PC-9 (cell line): ENCODE data around the gene INPP5A. TPM values are rescaled to one million over a fixed set of nuclear protein-coding genes. Genes with fewer than 3 reads are reported as not detected.
"Not testable (repeated sequence)": the region's sequence is repeated elsewhere in the genome, so short reads cannot be mapped to it uniquely, and the experiment has no call there.

Experiments used
- BruUV-seq: library from RNA; stranded (reverse); fragments of 400-500 nt; replicated peaks from 2 replicates; lab custom pipeline; 2021; lab: Mats Ljungman, UMichigan
- CTCF ChIA-PET: fragments of 300-600 bp; sonication (Branson Sonifier 250); formaldehyde crosslinking; loops from one replicate; lab custom pipeline; 2022; ENCODE audit warnings: antibody characterized with exemption; lab: Charles Lee
- POLR2A ChIA-PET: fragments of 300-600 bp; sonication (Branson Sonifier 250); formaldehyde crosslinking; loops from one replicate; lab custom pipeline; 2022; ENCODE audit warnings: antibody characterized with exemption; ENCODE audit not compliant: unreplicated experiment; lab: Charles Lee
- DNase-seq, 2 experiments: peaks; one replicate each; pipeline versions ENCODE4 v3.0.0 to v3.0.0-alpha.2; 2015 to 2022; ENCODE audit warnings: mixed read lengths in 1 of 2
- H2AFZ ChIP-seq: fragments of 200-600 bp; sonication (generic); 2 replicates; pipeline ENCODE4 v1.8.1; 2017; ENCODE audit warnings: antibody characterized with exemption
- H3F3A ChIP-seq: fragments of 200-600 bp; sonication (generic); 2 replicates; pipeline ENCODE4 v1.8.1; 2017; ENCODE audit warnings: antibody characterized with exemption, mild to moderate bottlenecking, low read depth; ENCODE audit not compliant: insufficient read depth
- H3K27ac ChIP-seq: fragments of 200-600 bp; sonication (generic); 2 replicates; pipeline ENCODE4 v1.6.1; 2016; ENCODE audit warnings: mixed run types
- H3K27me3 ChIP-seq: fragments of 200-600 bp; sonication (generic); 2 replicates; pipeline ENCODE4 v1.6.1; 2016; ENCODE audit warnings: low read depth, mixed run types; ENCODE audit not compliant: insufficient read depth
- H3K36me3 ChIP-seq: fragments of 200-600 bp; sonication (generic); 2 replicates; pipeline ENCODE4 v1.6.1; 2016; ENCODE audit warnings: low read depth, mixed run types
- H3K4me1 ChIP-seq: fragments of 200-600 bp; sonication (generic); replicated peaks from 2 replicates; pipeline ENCODE4 v1.6.1; 2016; ENCODE audit warnings: mixed run types; ENCODE audit not compliant: insufficient read depth
- H3K4me2 ChIP-seq: fragments of 200-600 bp; sonication (generic); 2 replicates; pipeline ENCODE4 v1.6.1; 2017; ENCODE audit warnings: mixed run types
- H3K4me3 ChIP-seq: fragments of 200-600 bp; sonication (generic); 2 replicates; pipeline ENCODE4 v1.6.1; 2016; ENCODE audit warnings: mixed run types
- H3K79me2 ChIP-seq: fragments of 200-600 bp; sonication (generic); 2 replicates; pipeline ENCODE4 v1.6.1; 2017; ENCODE audit warnings: low read depth, mixed run types
- H3K9me2 ChIP-seq: fragments of 200-600 bp; sonication (generic); 2 replicates; pipeline ENCODE4 v1.8.1; 2017; ENCODE audit warnings: mild to moderate bottlenecking; ENCODE audit not compliant: insufficient read depth
- H3K9me3 ChIP-seq: fragments of 200-600 bp; sonication (generic); 2 replicates; pipeline ENCODE4 v1.8.1; 2016; ENCODE audit warnings: low read depth; ENCODE audit not compliant: insufficient read depth
- H4K20me1 ChIP-seq: fragments of 200-600 bp; sonication (generic); 2 replicates; pipeline ENCODE4 v1.8.1; 2017; ENCODE audit not compliant: insufficient read depth
- EZH2 ChIP-seq: fragments of 200-600 bp; sonication (generic); IDR thresholded peaks from 2 replicates; pipeline ENCODE4 v1.8.0; 2017; ENCODE audit warnings: antibody characterized with exemption, low read depth
- intact Hi-C: fragments of 100-400 bp; cut with micrococcal nuclease; formaldehyde crosslinking; loops from one replicate; pipeline ENCODE4 v1.10.0; 2022; ENCODE audit not compliant: unreplicated experiment
- total RNA-seq: library from RNA; stranded (reverse); gene quantifications from 2 replicates; pipeline ENCODE4 v1.2.3, GENCODE V29; 2021
- TF ChIP-seq, protein P1 (sequence below): fragments of 200-600 bp; sonication (generic); conservative IDR thresholded peaks from 2 replicates; pipeline ENCODE4 v1.6.1; 2017; ENCODE audit warnings: mixed run types, antibody characterized with exemption, mild to moderate bottlenecking, moderate library complexity

Gene INPP5A
- total RNA-seq, 1 experiment from 2014 or later, result 18.4 TPM

DNA sequence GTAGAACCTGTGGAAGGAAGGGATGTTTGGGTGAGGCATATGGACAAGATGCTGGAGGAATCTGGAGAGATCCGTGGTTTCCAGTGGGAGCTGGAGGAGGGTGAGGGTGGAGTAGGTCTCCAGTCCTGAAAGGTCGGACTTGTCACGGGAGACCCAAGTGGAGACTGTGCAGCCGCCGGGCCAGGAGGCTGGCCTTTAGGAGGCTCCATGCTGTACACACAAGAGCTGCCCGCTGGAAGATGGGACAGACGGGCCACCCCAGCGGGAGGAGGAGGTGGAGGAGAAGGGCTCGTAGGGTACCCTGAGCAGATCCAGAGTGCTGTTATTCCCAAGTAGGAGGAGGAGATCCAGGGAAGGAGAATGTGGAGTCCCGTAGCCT is 141.6 kb downstream of the INPP5A start:
- H3K4me2 ChIP-seq, result no peak overlapping the region
- intact Hi-C loops, result no loop called here
- H3K9me3 ChIP-seq, result no peaks in the 10 kb centered on the region
- H3K4me3 ChIP-seq, result no peak overlapping the region
- H3K27ac ChIP-seq, result no peak overlapping the region
- H4K20me1 ChIP-seq, result no peaks in the 10 kb centered on the region
- peaks cover 8% of the 10 kb centered on the region for H3K4me1 ChIP-seq
- H3K79me2 ChIP-seq, result no peaks in the 10 kb centered on the region
- H3K36me3 ChIP-seq, result no peaks in the 10 kb centered on the region
- no peaks in the 10 kb centered on the region for H3K9me2 ChIP-seq
- POLR2A ChIA-PET, result no interaction called here
- DNase-seq, result no peak
- no peaks in the 10 kb centered on the region for H3K27me3 ChIP-seq
- no TSS peak for BruUV-seq
- peaks cover 8% of the 10 kb centered on the region; the same call in 1 of the 2 replicates for H3F3A ChIP-seq
- no peak overlapping the region for H2AFZ ChIP-seq
- CTCF ChIA-PET, result no interaction called here
- TF ChIP-seq EZH2, result no peak
- TF ChIP-seq, protein P1, sequence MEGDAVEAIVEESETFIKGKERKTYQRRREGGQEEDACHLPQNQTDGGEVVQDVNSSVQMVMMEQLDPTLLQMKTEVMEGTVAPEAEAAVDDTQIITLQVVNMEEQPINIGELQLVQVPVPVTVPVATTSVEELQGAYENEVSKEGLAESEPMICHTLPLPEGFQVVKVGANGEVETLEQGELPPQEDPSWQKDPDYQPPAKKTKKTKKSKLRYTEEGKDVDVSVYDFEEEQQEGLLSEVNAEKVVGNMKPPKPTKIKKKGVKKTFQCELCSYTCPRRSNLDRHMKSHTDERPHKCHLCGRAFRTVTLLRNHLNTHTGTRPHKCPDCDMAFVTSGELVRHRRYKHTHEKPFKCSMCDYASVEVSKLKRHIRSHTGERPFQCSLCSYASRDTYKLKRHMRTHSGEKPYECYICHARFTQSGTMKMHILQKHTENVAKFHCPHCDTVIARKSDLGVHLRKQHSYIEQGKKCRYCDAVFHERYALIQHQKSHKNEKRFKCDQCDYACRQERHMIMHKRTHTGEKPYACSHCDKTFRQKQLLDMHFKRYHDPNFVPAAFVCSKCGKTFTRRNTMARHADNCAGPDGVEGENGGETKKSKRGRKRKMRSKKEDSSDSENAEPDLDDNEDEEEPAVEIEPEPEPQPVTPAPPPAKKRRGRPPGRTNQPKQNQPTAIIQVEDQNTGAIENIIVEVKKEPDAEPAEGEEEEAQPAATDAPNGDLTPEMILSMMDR, result no peak

DNA sequence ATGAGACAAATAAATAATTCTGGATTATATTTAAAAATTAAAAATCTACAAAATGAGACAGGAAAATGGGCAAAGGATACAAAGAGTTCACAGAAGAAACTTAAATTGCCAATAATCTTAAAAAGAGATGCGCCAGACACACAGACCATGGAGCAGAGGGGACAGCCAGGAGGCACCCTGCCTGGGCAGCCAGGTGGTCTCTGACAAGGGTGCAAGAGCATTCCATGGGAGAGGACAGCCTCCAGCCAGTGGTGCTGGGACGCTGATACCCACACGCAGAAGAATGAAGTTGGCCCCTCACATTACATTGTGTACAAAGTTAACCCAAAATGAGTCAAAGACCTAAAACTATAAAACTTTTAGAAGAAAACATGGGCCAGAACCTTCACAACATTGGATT is 142.1 kb downstream of the INPP5A start:
- POLR2A ChIA-PET, result no interaction called here

GRCh38 chr10:132680741-132681140 is 143.2 kb downstream of the INPP5A start:
- peaks cover 22% of the 10 kb centered on the region for H3K4me1 ChIP-seq
- H3K4me3 ChIP-seq, H4K20me1 ChIP-seq, H3K79me2 ChIP-seq, H3K9me3 ChIP-seq, CTCF ChIA-PET, H3K36me3 ChIP-seq, H3K27ac ChIP-seq, intact Hi-C loops, H3K9me2 ChIP-seq, BruUV-seq, H3K4me2 ChIP-seq, H2AFZ ChIP-seq, H3K27me3 ChIP-seq, DNase-seq, POLR2A ChIA-PET: not testable (repeated sequence)
- peaks cover 23% of the 10 kb centered on the region for H3F3A ChIP-seq

More for the DNA sequence above, 142.1 kb downstream of the INPP5A start:
- intact Hi-C loops, result no loop called here
- no peak overlapping the region for H2AFZ ChIP-seq
- peaks cover 12% of the 10 kb centered on the region for H3F3A ChIP-seq
- DNase-seq, result no peak
- no TSS peak for BruUV-seq
- H3K27ac ChIP-seq, result no peak overlapping the region
- CTCF ChIA-PET, result no interaction called here
- H3K36me3 ChIP-seq, result no peaks in the 10 kb centered on the region
- TF ChIP-seq EZH2, result no peak
- H3K4me1 ChIP-seq, result peaks cover 12% of the 10 kb centered on the region
- no peaks in the 10 kb centered on the region for H3K9me3 ChIP-seq
- no peaks in the 10 kb centered on the region for H3K79me2 ChIP-seq
- no peaks in the 10 kb centered on the region for H4K20me1 ChIP-seq
- no peak overlapping the region for H3K4me3 ChIP-seq
- H3K4me2 ChIP-seq, result no peak overlapping the region
- H3K9me2 ChIP-seq, result no peaks in the 10 kb centered on the region
- no peaks in the 10 kb centered on the region for H3K27me3 ChIP-seq

GRCh38 chr10:132681858-132682755 is 144.5 kb downstream of the INPP5A start:
- Histone ChIP-seq H3K4me2 (no peak overlapping the region), H4K20me1 (no peaks in the 10 kb centered on the region), H3K9me3 (no peaks in the 10 kb centered on the region), H3K4me1 (peaks cover 32% of the 10 kb centered on the region), H2AFZ (no peak overlapping the region), H3K27me3 (no peaks in the 10 kb centered on the region), H3F3A (peaks cover 35% of the 10 kb centered on the region), H3K9me2 (no peaks in the 10 kb centered on the region), H3K27ac (no peak overlapping the region), H3K79me2 (no peaks in the 10 kb centered on the region), H3K36me3 (no peaks in the 10 kb centered on the region), H3K4me3 (no peak overlapping the region)
- no peak for DNase-seq
- ChIA-PET POLR2A (no interaction called here), CTCF (no interaction called here)
- TF ChIP-seq EZH2, result no peak
- TF ChIP-seq, protein P1, result no peak
- intact Hi-C loops, result no loop called here
- BruUV-seq, result no TSS peak
